H1 (cell line): ENCODE data around the gene PKD2L2. TPM values are rescaled to one million over a fixed set of nuclear protein-coding genes. Genes with fewer than 3 reads are reported as not detected.

ENCODE experiments used
- CTCF ChIA-PET: fragments of 300-600 bp; sonication (Branson Sonifier 250); formaldehyde crosslinking; loops from one replicate; lab custom pipeline; 2021; ENCODE audit not compliant: partially characterized antibody; lab: Charles Lee
- POLR2A ChIA-PET: fragments of 300-600 bp; sonication (Branson Sonifier 250); formaldehyde crosslinking; loops from one replicate; lab custom pipeline; 2021; ENCODE audit warnings: inconsistent platforms; ENCODE audit not compliant: partially characterized antibody; lab: Charles Lee
- DNase-seq, 2 experiments: peaks; one replicate each; pipeline versions ENCODE4 v3.0.0 to v3.0.0-alpha.2; 2010 to 2022; ENCODE audit warnings: low spot score in 2 of 2, low read depth in 1 of 2, mixed read lengths in 1 of 2
- FAIRE-seq: peaks from 2 replicates; lab custom pipeline; 2011; peaks lifted over from hg19 to GRCh38; lab: Jason Lieb, UNC
- H2AFZ ChIP-seq: 2 replicates; pipeline ENCODE4 v1.8.1; 2012; ENCODE audit warnings: low read length, inconsistent platforms
- H2AK5ac ChIP-seq: 2 replicates; pipeline ENCODE4 v1.6.1; 2013; ENCODE audit warnings: low read depth, low read length
- H2BK120ac ChIP-seq: replicated peaks from 2 replicates; pipeline ENCODE3; 2013; ENCODE audit warnings: low read depth, low read length, inconsistent platforms
- H2BK12ac ChIP-seq: 2 replicates; pipeline ENCODE4 v1.6.1; 2013; ENCODE audit warnings: low read depth, low read length
- H2BK15ac ChIP-seq: 2 replicates; pipeline ENCODE4 v1.6.1; 2013; ENCODE audit warnings: low read length
- H2BK20ac ChIP-seq: 2 replicates; pipeline ENCODE4 v1.6.1; 2013; ENCODE audit warnings: low read length
- H2BK5ac ChIP-seq: 2 replicates; pipeline ENCODE4 v1.6.1; 2013; ENCODE audit warnings: low read depth, low read length
- H3K14ac ChIP-seq: 2 replicates; pipeline ENCODE4 v1.6.1; 2013; ENCODE audit warnings: inconsistent platforms; ENCODE audit not compliant: insufficient read length
- H3K18ac ChIP-seq: 2 replicates; pipeline ENCODE4 v1.6.1; 2013; ENCODE audit warnings: low read length; ENCODE audit errors: extremely low read depth
- H3K23ac ChIP-seq: 2 replicates; pipeline ENCODE4 v1.6.1; 2013; ENCODE audit warnings: inconsistent platforms; ENCODE audit not compliant: insufficient read length
- H3K23me2 ChIP-seq: 2 replicates; pipeline ENCODE4 v1.6.1; 2013; ENCODE audit warnings: low read depth, low read length
- H3K27ac ChIP-seq: 2 replicates; pipeline ENCODE4 v1.6.1; 2011; ENCODE audit warnings: low read depth, low read length, inconsistent platforms
- H3K27me3 ChIP-seq, 4 experiments: replicated peaks in 1 of 4; 1 replicate in 1 of 4; 2 replicates in 3 of 4; pipeline versions ENCODE4 v1.6.1 to v1.8.1; 2011 to 2013; ENCODE audit warnings: low read length in 3 of 4, mild to moderate bottlenecking in 3 of 4, inconsistent platforms in 2 of 4, mixed read lengths in 2 of 4, moderate library complexity in 1 of 4; ENCODE audit not compliant: control insufficient read depth in 3 of 4, insufficient read depth in 3 of 4; ENCODE audit errors: extremely low read depth in 1 of 4
- H3K36me3 ChIP-seq, 4 experiments: 2 replicates each; pipeline versions ENCODE4 v1.6.1 to v1.8.1; 2011 to 2013; ENCODE audit warnings: mild to moderate bottlenecking in 4 of 4, low read length in 3 of 4, moderate library complexity in 2 of 4, control low read depth in 1 of 4, inconsistent platforms in 1 of 4; ENCODE audit not compliant: insufficient read depth in 4 of 4, control insufficient read depth in 2 of 4
- H3K4ac ChIP-seq: replicated peaks from 2 replicates; pipeline ENCODE3; 2013; ENCODE audit warnings: low read length, low read depth, mixed read lengths, inconsistent platforms; ENCODE audit not compliant: insufficient read length
- H3K4me1 ChIP-seq, 4 experiments: replicated peaks in 1 of 4; 1 replicate in 1 of 4; 2 replicates in 3 of 4; pipeline versions ENCODE4 v1.6.1 to v1.8.1; 2011 to 2013; ENCODE audit warnings: low read length in 3 of 4, inconsistent platforms in 2 of 4, mixed read lengths in 1 of 4; ENCODE audit not compliant: insufficient read depth in 4 of 4, control insufficient read depth in 3 of 4
- H3K4me2 ChIP-seq, 2 experiments: 2 replicates each; pipeline versions ENCODE4 v1.6.1 to v1.8.1; 2011 to 2013; ENCODE audit warnings: low read depth in 2 of 2, low read length in 2 of 2, control low read depth in 1 of 2, inconsistent platforms in 1 of 2, mild to moderate bottlenecking in 1 of 2; ENCODE audit not compliant: insufficient read depth in 1 of 2
- H3K4me3 ChIP-seq, 4 experiments: fragments of 200-600, 300-600 bp in 1 of 4; sonication (generic), shearing (Covaris generic), sonication (Bioruptor Twin) in 1 of 4; 2 replicates each; pipeline versions ENCODE4 v1.5.1 to v1.8.1; 2011 to 2016; ENCODE audit warnings: low read length in 4 of 4, low read depth in 3 of 4, control low read depth in 2 of 4, inconsistent platforms in 2 of 4, mild to moderate bottlenecking in 2 of 4, mixed read lengths in 1 of 4, moderate library complexity in 1 of 4; ENCODE audit not compliant: insufficient read depth in 2 of 4; ENCODE audit errors: extremely low read depth in 1 of 4
- H3K56ac ChIP-seq: replicated peaks from 2 replicates; pipeline ENCODE3; 2013; ENCODE audit warnings: low read depth, mild to moderate bottlenecking, mixed read lengths, low read length, inconsistent platforms; ENCODE audit not compliant: insufficient read length
- H3K79me1 ChIP-seq: 2 replicates; pipeline ENCODE4 v1.6.1; 2013; ENCODE audit warnings: low read depth, low read length, control low read depth
- H3K79me2 ChIP-seq, 2 experiments: 2 replicates each; pipeline versions ENCODE4 v1.6.1 to v1.8.1; 2012 to 2013; ENCODE audit warnings: low read length in 2 of 2, mild to moderate bottlenecking in 2 of 2, inconsistent platforms in 1 of 2; ENCODE audit not compliant: insufficient read depth in 2 of 2, control insufficient read depth in 1 of 2
- H3K9ac ChIP-seq, 4 experiments: replicated peaks in 1 of 4; 1 replicate in 1 of 4; 2 replicates in 3 of 4; pipeline versions ENCODE4 v1.6.1 to v1.8.1; 2011 to 2013; ENCODE audit warnings: low read depth in 3 of 4, low read length in 3 of 4, control low read depth in 2 of 4, mild to moderate bottlenecking in 2 of 4, moderate library complexity in 2 of 4, inconsistent platforms in 1 of 4; ENCODE audit errors: extremely low read depth in 1 of 4
- H3K9me3 ChIP-seq, 2 experiments: 2 replicates each; pipeline versions ENCODE4 v1.6.1 to v1.8.1; 2012 to 2013; ENCODE audit warnings: mild to moderate bottlenecking in 2 of 2, moderate library complexity in 2 of 2, control low read depth in 1 of 2, inconsistent platforms in 1 of 2, low read depth in 1 of 2, low read length in 1 of 2, mixed read lengths in 1 of 2; ENCODE audit not compliant: insufficient read depth in 2 of 2
- H4K20me1 ChIP-seq, 2 experiments: replicated peaks in 1 of 2; 2 replicates each; pipeline versions ENCODE3 to v1.8.1; 2011 to 2013; ENCODE audit warnings: inconsistent platforms in 2 of 2, low read length in 2 of 2, mild to moderate bottlenecking in 1 of 2; ENCODE audit not compliant: insufficient read depth in 2 of 2, control insufficient read depth in 1 of 2
- H4K5ac ChIP-seq: 2 replicates; pipeline ENCODE4 v1.6.1; 2013; ENCODE audit warnings: low read length, low read depth, mixed read lengths, inconsistent platforms; ENCODE audit not compliant: insufficient read length
- H4K8ac ChIP-seq: 2 replicates; pipeline ENCODE4 v1.8.0; 2013; ENCODE audit warnings: mild to moderate bottlenecking, moderate library complexity, low read length, inconsistent platforms; ENCODE audit not compliant: insufficient read depth; ENCODE audit errors: extremely low read depth
- H4K91ac ChIP-seq: replicated peaks from 2 replicates; pipeline ENCODE3; 2013; ENCODE audit warnings: low read length, mixed read lengths, inconsistent platforms; ENCODE audit not compliant: insufficient read length
- FOSL1 ChIP-seq: IDR thresholded peaks from 2 replicates; pipeline ENCODE4 v1.6.1; 2011; ENCODE audit warnings: mild to moderate bottlenecking, low read depth, low read length, moderate library complexity; ENCODE audit not compliant: insufficient read depth
- POLR2A ChIP-seq, 2 experiments: IDR thresholded peaks; 1 replicate in 1 of 2; 2 replicates in 1 of 2; pipeline ENCODE4 v1.6.1; 2011; ENCODE audit warnings: low read depth in 2 of 2, low read length in 2 of 2, mild to moderate bottlenecking in 2 of 2; ENCODE audit errors: control extremely low read depth in 1 of 2
- WGBS, 2 experiments: shearing (Covaris generic) in 1 of 2; methylation state at CpG; one replicate each; pipeline versions ENCODE4 v1.1.6 to v1.1.7; 2013 to 2015; ENCODE audit warnings: low lambda C conversion rate in 2 of 2, mixed read lengths in 2 of 2, inconsistent platforms in 1 of 2, low coverage in 1 of 2, missing lambda C conversion rate in 1 of 2; ENCODE audit not compliant: insufficient replicate concordance in 2 of 2, insufficient coverage in 1 of 2, insufficient read length in 1 of 2; ENCODE audit errors: extremely low coverage in 1 of 2, missing lambda C conversion rate in 1 of 2; 5-methylcytosine and 5-hydroxymethylcytosine counted together
- polyA plus RNA-seq, 7 experiments: library from polyadenylated mRNA; depleted of rRNA in 3 of 7; stranded (reverse) in 5 of 7; unstranded in 2 of 7; fragments of >200 nt in 5 of 7; fragments of 200-250 nt in 2 of 7; gene quantifications; 1 replicate in 5 of 7; 2 replicates in 1 of 7; 4 replicates in 1 of 7; pipeline versions ENCODE4 v1.2.1 to v1.2.3, GENCODE V29; 2011 to 2013; ENCODE audit warnings: missing spikeins in 2 of 7, mixed read lengths in 2 of 7
- total RNA-seq: library from RNA; stranded (reverse); fragmentation: NEBNext Ultra II Directional; extraction: Animal tissue kit (Norgen Biotek cat#: 25700); gene quantifications from 2 replicates; pipeline ENCODE4 v1.2.1, GENCODE V29; 2021

Gene PKD2L2
- total and polyA plus RNA-seq, 2 of the 8 experiments (the other 6 are each of a cell fraction or from before 2014, with no cell fraction given): not detected

DNA sequence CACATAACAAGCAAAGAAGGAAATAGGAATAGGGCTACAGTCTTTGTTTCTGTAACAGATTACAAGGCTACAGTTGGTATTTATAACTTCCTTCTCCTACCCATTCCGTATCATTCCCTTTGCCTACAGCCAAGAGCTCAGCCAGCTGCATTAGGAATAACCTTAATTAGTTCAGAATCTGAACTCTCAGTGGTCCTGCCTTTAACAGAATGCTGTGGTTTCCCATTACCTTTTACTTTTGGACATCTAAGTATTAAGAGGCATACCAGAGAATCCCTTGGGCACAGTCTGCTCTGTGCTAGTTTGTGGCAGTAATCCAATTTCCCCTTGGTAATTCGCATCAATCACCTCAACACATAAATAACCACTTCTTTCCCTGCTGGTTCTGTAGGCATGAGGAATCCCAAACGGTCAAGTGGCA lies 44.2 kb downstream of the PKD2L2 start:
- H3K4ac ChIP-seq: no peak overlapping the region
- no peak overlapping the region for H3K4me3 ChIP-seq
- H4K20me1 ChIP-seq: peaks cover 0 to 2% of the 10 kb centered on the region in 2 experiments
- ChIA-PET POLR2A (no interaction called here), CTCF (no interaction called here)
- H3K4me1 ChIP-seq: no peaks in the 10 kb centered on the region
- no peak for FAIRE-seq
- H3K27ac ChIP-seq: no peak overlapping the region
- H3K9me3 ChIP-seq: no peaks in the 10 kb centered on the region
- H4K8ac ChIP-seq: no peak overlapping the region
- no peak overlapping the region for H2BK120ac ChIP-seq
- H2AFZ ChIP-seq: no peak overlapping the region
- no peak overlapping the region for H3K9ac ChIP-seq
- H2BK12ac ChIP-seq: no peak overlapping the region
- H2BK20ac ChIP-seq: no peak overlapping the region
- H4K5ac ChIP-seq: no peak overlapping the region
- peaks cover 0 to 15% (median 1%) of the 10 kb centered on the region in 4 experiments; a peak in 3 of 8 replicates for H3K36me3 ChIP-seq
- no peak overlapping the region for H3K23ac ChIP-seq
- H3K18ac ChIP-seq: no peak overlapping the region
- no peaks in the 10 kb centered on the region for H3K27me3 ChIP-seq
- no peak overlapping the region for H2BK15ac ChIP-seq
- H3K79me1 ChIP-seq: no peaks in the 10 kb centered on the region
- no peak overlapping the region for H2AK5ac ChIP-seq
- TF ChIP-seq FOSL1 (no peak), POLR2A (IDR thresholded peaks at IDR 0.05; ENCODE audit: control extremely low read depth in 1 of 2, low read depth in 2 of 2, low read length in 2 of 2) (peak in 1 of 2 experiments; percentile 17; a peak in 1 of 3 replicates)
- DNase-seq: no peak
- H4K91ac ChIP-seq: no peak overlapping the region
- H3K56ac ChIP-seq: no peak overlapping the region
- no peak overlapping the region for H2BK5ac ChIP-seq
- no peak overlapping the region for H3K14ac ChIP-seq
- 77% methylated on average over 3 of the region's 3 CpGs; no CpG with 5 or more reads in 1 of the 2 experiments for WGBS, 2 experiments
- no peak overlapping the region for H3K4me2 ChIP-seq
- H3K23me2 ChIP-seq: no peaks in the 10 kb centered on the region
- H3K79me2 ChIP-seq: no peaks in the 10 kb centered on the region
